GM03348 (cell line): ENCODE results near the gene OR1E2.
"Not testable (repeated sequence)": the region's sequence is repeated elsewhere in the genome, so short reads cannot be mapped to it uniquely, and the experiment has no call there.

Experiments used
- DNase-seq: peaks from one replicate; pipeline ENCODE4 v3.0.0; 2012; ENCODE audit warnings: low spot score

Gene OR1E2, protein sequence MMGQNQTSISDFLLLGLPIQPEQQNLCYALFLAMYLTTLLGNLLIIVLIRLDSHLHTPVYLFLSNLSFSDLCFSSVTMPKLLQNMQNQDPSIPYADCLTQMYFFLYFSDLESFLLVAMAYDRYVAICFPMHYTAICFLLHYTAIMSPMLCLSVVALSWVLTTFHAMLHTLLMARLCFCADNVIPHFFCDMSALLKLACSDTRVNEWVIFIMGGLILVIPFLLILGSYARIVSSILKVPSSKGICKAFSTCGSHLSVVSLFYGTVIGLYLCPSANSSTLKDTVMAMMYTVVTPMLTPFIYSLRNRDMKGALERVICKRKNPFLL

DNA sequence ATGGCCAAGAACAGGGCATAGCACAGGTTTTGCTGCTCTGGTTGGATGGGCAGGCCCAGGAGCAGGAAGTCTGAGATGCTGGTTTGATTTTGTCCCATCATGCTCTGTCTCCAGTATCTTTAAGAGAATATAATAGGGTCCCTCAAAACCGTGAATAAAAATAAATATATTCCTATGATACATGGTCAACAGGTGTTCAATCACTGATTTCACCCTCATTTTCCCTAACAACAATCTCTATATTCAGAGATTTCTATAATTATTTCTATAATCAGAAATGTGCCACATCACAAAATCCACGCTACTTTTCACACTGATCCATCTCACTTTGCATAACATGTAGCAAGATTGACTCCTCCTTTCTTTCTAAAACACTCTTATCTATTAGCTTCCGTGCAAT, at the start of gene OR1E2:
TSS of gene OR1E2 (minus strand) at position 101 of the 400 bp plus-strand sequence. CDS start at position 101, 0 bp downstream.
- DNase-seq, result no peak

DNA sequence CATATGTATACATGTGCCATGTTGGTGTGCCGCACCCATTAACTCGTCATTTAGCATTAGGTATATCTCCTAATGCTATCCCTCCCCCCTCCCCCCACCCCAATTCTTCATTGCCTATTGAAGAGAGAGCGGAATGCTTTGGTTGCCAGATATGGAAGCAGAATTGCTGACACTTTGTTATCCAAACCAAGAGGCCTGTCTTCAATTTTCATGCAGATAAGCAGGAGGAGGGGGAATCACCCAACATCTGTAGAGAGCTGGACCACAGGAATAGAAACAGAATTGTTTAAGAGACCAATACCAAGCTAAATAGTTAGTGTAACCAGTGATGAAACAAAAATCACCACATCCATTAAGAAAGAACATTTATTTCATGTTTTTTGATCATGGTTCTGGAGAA, 49.2 kb upstream of the OR1E2 start:
- no peak for DNase-seq

DNA sequence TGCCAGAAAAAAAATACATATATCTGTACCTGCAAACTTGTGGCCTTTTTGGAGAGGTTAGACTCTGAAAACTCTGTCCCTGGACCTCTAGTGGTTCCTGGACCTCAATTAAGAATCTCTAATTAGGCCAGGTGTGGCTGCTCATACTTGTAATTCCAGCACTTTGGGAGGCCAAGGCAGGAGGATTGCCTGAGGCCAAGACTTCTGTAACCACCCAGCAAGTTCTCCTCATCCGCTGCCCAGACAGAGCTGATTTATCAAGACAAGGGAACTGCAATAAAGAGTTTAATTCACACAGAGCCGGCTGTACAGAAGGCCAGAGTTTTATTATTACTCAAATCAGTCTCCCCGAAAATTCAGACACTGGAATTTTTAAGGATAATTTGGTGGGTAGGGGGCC, 46.3 kb upstream of the OR1E2 start:
- no peak for DNase-seq

DNA sequence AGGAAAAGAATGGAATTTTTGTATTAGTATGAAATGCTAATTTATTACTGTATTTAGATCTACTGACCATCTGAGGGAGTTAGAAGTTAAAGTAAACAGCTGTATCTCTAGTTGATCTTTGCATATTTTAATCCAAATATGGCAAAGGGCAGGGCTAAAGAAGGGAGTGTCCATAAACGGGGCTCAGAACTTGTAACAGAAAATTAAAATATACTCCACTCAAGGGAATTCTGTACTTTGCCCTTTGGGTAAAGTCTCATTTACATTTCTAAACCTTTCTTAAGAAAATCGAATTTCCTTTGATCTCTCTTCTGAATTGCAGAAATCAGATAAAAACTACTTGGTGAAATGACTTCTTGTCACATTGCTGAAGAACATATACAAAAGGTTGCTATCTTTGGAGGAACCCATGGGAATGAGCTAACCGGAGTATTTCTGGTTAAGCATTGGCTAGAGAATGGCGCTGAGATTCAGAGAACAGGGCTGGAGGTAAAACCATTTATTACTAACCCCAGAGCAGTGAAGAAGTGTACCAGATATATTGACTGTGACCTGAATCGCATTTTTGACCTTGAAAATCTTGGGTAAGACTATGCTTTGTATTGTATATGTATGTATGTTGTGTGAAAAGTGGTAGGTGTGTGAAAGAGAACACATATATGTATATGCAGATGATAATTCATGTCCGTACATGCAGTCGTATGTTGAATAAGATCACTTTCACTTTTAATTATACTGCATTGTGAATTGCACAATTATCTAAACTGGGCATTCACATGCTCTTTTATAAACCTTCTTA, 42.4 kb upstream of the OR1E2 start, which contains the start of gene ASPA:
TSS of gene ASPA (plus strand) at position 186 of the 799 bp plus-strand sequence. CDS start at position 349, 163 bp downstream.
- peak; percentile 60 for DNase-seq

DNA sequence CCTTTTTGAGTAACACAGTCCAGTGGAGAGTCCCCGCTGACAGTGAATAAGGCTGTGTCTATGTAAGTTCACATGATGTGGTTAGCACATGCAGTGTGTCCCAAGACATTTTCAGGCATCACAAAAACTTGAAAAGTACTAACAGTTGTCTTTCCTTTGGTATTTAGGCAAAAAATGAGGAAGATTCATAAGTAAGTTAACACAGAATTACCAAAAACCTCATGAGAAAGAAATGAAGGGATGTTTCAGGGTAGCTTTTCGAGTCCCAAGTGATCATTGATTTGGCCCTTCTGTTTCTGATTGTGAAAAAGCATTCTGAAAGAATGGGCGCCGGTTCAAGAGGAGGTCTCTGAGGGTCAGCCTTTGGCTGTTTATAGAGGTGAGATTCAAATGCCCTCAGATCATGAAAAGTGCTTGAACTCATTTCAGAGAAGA, 41.6 kb upstream of the OR1E2 start:
- no peak for DNase-seq

DNA sequence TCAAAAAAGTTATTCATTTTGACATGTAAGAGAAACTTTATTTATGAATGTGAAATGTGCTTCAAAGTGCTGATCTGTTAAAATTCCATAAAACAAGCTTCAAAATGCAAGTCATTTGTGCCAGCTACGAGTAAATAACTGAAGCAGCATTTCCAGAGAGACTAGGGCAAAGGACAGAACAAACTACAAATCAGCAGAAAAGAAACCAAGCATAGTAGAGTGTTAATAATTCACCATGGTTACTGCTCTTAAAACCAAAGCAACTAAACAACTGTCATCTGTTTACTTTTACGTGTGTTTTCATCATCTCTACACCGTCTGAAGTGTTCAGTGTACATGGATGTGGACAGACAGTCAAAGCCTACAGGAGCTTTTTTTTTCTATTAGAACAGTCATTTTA, 40.6 kb upstream of the OR1E2 start:
- DNase-seq, result no peak

DNA sequence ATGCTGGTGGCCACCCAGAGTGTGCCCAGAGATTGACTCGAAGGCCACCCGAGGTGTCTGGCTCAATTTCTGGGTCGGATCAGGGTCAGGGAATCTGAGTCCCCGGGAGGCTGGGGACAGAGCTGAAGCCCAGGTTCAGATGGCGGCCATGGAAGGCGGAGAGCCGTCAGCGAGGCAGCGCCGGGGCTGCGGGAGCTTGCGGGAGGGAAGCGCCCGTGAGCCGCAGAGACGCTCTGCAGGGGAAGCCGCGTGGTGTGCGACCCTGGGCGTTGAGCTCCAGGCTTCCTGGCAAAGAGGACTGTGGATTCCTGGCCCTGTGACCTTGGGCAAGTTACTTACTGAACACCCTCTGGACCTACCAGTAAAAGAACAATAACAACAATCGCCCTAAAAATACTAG, 38.5 kb upstream of the OR1E2 start:
- DNase-seq, result no peak

DNA sequence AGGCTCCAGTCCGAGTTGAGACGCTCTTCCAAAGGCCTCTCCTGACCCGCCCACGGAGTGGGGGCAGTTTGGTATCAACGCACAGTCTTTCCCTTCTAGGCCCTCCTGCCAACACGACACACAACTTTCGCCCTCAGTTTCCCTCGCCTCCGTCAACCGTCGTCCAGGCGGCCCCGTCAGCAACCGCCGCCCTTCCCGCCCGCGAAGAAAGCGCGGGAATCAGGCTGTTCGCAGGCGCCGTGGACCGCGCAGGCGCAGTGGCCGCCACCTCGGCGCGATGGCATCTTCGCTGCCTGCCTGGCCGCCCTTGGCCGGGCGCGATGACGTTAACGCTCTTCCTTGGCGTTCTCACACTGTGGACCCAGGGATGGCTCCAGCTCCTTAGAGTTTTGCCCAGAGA, 38.0 kb upstream of the OR1E2 start, which contains the start of gene SPATA22:
TSS of gene SPATA22 (minus strand) at position 221 of the 400 bp plus-strand sequence. CDS start 2,494 bp downstream, outside the sequence.
- DNase-seq, result no peak

DNA sequence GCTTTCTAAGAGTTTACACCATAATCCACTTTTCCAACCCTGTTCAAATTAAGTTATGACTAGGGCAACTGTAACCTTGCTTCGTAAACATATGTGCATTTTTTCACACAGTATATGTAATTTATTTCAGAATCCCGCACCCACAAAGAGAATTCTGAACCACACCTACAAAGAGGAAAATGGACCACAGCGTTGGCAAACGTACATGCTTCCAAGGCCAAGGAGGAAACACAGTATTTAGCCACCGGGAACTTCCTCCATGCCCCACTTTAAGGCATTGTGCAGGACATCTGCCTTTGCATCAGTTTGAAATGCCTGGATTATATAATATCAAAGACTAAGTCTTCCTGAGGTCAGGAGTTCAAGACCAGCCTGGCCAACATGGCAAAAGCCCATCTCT, 35.9 kb upstream of the OR1E2 start:
- no peak for DNase-seq

DNA sequence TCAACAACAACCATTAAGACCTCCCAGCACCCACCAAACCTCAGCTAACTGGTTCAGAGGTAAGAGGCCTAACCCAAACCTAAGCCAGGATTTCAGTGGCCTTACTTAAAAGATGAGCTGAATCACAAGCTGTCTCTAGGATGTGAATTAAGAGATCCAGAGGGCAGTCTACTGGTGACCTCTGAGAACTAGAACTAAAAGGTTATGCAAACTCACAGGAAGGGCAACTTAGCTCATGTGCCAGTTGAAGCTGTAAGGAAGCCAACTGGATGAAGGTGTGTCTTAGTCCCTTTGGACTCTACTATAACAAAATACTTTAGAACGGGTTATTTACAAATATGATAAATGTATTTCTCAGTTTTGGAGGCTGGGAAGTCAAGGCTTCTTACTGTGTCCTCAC, 32.7 kb upstream of the OR1E2 start:
- DNase-seq, result not testable (repeated sequence)

DNA sequence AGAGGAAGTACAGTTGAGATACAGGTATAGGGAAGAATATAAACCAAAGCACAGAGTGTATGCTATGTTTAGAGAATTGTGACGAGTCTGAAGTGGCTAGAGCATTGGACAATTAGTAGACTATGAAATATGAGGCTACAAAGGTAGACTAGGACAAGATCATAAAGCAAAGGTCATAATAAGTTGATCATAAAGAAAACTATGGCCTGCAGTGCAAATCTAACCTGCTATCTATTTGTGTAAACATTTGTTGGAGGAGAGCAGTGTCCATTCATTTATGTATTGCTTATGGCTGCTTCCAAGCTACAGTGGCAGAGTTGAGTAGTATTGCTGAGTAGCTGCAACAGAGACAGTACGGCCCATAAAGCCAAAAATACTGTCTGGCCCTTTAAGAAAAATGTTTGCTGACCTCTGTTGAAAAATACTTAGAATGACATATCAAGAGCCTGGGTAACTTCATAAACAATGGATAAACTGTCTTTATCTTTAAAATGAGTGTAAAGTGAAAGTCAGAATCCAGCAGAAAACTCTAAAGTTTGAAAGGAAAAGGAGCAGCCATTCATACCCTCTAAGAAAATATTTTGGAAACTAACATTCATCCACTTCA, 14.5 kb upstream of the OR1E2 start:
- DNase-seq, result no peak

DNA sequence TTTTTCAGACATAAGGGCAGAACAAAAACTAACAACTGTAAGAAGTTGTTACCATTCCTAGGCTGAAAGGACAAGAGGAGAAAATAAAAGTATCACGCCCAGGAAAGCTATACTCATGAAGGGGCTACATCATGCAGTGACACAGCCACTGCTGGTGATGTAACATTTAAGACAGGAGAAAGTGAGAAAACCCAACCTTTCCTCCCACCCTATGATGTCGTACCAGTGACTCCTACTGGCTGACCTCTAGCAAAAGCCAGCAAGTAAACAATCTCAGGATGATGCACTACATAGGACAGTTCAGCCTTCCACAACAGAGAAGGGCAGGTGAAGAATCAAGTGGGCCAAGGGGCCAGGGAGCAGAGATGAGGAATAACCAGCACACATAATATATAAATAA, 14.0 kb upstream of the OR1E2 start:
- DNase-seq, result no peak

DNA sequence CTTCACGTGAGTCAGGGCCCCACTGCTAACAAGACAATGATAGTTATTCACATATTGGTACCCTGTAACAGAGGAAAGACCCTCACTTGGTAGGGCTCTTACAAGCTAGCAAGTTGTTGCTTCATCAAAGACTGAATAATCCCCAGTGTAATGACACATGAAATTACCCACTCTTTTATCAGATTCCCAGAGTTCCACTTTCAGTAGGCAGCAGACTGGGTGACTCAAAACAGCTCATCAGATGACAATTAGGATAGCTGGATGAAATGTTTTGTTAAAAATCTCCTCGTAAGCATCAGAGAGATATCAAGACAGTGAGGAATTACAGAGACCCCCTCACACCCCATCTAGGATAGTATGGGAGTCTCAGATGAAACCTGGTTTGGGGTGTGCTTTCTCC, 6.8 kb upstream of the OR1E2 start:
- no peak for DNase-seq

DNA sequence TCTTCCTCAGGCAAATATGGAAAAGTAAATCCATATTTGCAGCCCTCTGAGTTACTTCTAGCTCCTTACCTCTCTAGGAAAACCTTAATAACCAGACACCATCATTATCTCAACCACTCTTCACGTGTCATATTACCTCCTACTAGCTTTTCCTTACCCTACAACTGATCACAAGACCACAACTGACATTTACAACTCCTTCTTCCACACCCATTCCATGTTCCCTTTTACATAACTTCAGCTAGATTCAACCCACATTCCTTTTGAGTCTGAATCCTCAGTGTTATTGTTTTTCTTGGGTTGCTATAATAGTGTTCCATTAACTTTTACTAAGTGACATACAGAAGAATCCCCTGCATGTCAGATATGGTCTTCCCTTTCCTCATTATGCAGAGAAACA, 4.7 kb upstream of the OR1E2 start:
- DNase-seq, result no peak

DNA sequence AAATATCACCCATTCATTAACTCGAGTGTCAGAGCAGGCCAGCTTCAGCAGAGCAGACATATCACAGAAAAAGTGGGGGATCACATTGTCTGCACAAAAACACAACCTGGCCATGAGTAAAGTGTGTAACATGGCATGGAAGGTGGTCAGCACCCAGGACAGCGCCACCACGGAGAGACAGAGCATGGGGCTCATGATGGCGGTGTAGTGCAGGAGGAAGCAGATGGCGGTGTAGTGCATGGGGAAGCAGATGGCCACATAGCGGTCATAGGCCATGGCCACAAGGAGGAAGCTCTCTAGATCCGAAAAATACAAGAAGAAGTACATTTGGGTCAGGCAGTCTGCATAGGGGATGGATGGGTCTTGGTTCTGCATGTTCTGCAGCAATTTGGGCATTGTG, 426 bp downstream of the OR1E2 start:
- DNase-seq, result not testable (repeated sequence)

DNA sequence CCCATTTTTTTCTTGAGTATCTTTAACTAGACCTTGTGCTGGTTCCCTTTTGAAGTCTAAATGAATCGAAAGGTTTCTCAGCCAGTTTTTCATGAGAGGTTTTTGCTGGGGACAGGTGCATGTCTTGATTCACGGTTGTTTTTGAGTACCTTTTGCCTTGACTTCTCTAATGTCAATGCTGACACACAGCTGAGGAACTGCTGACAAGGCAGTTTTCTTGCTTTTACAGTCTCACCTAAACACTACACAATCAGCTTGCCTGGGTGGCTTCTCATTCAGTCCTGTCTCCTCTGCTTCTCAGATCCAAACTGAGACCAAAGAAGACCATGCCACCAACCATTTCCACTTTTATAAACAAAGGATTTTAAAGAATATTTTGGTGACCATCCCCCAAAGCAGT, 15.4 kb downstream of the OR1E2 start:
- DNase-seq, result no peak

DNA sequence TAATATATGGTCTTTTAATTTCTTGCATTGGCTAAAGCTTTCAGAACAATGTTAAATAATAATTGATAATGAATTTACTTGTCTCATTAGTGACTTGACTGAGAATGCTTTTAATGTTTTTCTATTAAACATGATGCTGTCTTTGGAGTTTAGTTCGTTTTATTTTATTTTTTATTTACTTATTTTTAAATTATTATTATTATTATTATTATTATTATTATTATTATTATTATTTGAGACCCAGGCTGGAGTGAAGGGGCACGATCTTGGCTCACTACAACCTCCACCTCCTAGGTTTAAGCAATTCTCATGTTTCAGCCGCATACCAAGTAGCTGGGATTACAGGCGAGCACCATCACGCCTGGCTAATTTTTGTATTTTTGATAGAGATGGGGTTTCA, 18.0 kb downstream of the OR1E2 start:
- DNase-seq, result no peak

DNA sequence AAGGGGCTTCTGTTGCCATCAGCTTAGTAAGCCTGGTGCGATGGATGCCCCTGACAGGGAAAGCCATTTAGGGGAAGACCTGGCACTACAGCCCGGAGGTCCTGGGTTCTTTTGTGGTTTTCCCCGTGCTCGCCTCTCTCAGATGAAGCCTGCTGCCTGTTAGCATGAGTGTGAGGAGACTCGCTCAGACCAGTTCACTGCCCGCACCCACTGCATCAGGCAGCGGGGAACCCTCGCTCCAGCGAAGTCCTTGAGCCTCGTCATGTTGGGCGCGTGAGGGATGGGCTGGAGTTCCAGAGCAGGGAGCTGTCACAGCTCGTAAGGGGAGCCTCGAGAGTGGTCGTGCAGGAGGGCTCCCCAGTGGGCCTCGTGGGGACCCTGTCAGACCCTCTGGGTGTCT, 21.4 kb downstream of the OR1E2 start:
- not testable (repeated sequence) for DNase-seq

DNA sequence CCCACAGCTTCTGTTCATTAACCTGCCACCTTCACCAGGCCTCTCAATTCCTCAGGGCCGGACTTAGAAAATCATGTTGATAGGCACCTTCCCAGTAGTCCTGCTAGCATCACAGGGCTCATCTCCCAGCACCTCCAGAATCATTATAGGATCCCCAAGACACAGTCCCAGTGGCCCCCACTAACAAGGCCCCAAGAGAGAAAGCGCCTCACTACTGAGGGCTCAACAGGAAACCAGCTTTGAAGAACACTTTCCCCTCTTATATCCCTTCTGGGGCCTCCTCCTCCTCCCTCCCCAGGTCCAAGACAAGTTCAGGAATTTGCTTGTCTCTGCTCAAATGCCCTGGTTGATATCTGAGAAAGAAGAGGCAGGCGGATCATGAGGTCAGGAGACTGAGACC, 22.6 kb downstream of the OR1E2 start, which contains the start of gene OR3A3:
TSS of gene OR3A3 (plus strand) at position 301 of the 400 bp plus-strand sequence.
- no peak for DNase-seq

DNA sequence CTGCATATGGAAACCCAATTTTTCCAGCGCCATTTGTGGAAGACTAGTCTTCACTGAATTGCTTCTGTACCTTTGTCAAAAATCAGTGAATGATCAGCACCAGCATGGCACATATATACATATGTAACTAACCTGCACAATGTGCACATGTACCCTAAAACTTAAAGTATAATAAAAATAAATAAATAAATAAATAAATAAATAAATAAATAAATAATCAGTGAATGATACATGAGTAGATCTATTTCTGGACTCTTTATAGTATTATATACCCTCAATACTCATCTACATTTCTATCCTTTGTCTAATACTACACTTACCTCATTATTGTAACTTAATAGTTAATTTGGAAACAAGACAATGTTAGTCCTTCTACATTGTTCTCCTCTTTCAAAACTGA, 29.8 kb downstream of the OR1E2 start:
- DNase-seq, result not testable (repeated sequence)

DNA sequence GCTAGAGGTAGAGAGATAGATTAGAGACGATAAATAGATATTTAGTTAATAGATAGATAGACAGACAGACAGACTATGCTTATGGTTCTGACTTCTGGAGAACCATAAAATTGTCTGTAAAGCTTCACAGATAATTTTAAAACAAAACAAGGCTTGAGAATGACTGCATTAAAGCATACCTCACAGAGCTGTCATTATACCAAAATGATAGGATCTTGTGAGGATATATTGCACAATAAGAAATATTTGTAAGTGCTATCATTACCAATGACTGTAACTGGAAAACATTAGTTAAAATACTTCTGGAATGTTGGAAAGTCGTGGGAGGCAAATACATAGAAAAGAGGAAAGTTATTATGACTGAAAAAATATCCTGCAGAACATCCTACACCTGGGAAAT, 31.9 kb downstream of the OR1E2 start:
- no peak for DNase-seq

DNA sequence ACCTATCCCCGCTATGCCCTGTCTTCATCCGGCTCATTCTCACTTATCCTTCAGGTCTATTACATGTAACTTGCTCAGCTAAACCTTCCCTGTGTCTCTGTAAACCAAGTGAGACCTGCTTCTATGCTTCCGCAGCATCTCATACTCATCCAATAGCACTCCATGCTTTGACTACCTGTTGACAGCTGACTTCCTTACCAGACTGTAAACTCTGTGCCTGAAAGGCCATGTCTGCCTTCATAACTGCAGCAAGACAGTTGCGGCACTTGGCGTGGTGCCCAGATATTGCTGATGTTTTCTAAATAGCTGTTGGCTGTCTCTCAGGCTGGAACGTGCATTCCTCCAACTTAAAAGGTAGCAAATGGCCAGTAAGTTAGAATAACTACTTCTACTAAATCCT, 33.6 kb downstream of the OR1E2 start:
- DNase-seq, result no peak

DNA sequence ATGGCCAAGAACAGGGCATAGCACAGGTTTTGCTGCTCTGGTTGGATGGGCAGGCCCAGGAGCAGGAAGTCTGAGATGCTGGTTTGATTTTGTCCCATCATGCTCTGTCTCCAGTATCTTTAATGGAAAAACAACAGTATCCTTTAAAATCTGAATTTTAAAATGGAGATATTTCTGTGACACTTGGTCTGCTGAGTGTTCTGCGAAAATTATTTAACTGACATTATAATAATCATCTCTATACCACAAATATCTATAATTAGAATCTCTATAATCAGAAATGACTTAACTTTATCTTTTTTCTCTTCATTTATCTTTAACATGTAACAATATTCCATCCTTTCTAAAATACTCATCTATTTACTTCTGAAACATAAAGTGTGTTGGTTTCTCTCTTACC, 35.3 kb downstream of the OR1E2 start, which contains the start of gene OR1E1:
TSS of gene OR1E1 (minus strand) at position 101 of the 400 bp plus-strand sequence. CDS start at position 101, 0 bp downstream.
- DNase-seq, result no peak
